HL-60 (cell line): ENCODE results near the gene PPP3CA.

Experiments used
- POLR2AphosphoS5 ChIP-seq: IDR thresholded peaks from 2 replicates; pipeline ENCODE4 v1.6.1; 2012; ENCODE audit warnings: low read depth
- TF ChIP-seq, protein P1 (sequence below): IDR thresholded peaks from one replicate; pipeline ENCODE4 v1.5.1; 2011; ENCODE audit warnings: low read length, control low read depth, inconsistent platforms; ENCODE audit not compliant: insufficient read depth
- TF ChIP-seq, protein P2 (sequence below): IDR thresholded peaks from 2 replicates; pipeline ENCODE4 v1.6.1; 2012; ENCODE audit warnings: low read depth; ENCODE audit not compliant: insufficient replicate concordance

DNA sequence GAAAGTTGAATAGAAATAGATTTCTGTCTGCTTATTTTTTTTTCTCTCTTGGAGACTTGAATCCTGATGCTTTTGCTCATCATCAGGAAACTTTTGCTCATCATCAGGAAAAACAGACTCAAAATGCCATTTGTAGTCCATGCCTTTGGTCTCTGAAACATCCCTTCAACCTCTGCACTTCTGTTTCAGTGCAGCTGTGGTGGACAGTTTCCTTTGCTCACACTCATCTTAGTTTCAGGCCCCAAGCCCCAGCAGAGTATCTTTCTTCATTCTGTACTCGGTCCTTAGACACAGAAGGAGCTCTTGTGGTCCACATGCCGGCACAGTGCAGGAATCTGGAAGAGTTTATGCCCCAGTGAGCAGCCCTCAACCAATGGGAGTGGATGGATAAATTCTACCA is 337.9 kb downstream of the PPP3CA start:
- TF ChIP-seq, protein P1, sequence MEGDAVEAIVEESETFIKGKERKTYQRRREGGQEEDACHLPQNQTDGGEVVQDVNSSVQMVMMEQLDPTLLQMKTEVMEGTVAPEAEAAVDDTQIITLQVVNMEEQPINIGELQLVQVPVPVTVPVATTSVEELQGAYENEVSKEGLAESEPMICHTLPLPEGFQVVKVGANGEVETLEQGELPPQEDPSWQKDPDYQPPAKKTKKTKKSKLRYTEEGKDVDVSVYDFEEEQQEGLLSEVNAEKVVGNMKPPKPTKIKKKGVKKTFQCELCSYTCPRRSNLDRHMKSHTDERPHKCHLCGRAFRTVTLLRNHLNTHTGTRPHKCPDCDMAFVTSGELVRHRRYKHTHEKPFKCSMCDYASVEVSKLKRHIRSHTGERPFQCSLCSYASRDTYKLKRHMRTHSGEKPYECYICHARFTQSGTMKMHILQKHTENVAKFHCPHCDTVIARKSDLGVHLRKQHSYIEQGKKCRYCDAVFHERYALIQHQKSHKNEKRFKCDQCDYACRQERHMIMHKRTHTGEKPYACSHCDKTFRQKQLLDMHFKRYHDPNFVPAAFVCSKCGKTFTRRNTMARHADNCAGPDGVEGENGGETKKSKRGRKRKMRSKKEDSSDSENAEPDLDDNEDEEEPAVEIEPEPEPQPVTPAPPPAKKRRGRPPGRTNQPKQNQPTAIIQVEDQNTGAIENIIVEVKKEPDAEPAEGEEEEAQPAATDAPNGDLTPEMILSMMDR: no peak
- TF ChIP-seq POLR2AphosphoS5: no peak
- TF ChIP-seq, protein P2, sequence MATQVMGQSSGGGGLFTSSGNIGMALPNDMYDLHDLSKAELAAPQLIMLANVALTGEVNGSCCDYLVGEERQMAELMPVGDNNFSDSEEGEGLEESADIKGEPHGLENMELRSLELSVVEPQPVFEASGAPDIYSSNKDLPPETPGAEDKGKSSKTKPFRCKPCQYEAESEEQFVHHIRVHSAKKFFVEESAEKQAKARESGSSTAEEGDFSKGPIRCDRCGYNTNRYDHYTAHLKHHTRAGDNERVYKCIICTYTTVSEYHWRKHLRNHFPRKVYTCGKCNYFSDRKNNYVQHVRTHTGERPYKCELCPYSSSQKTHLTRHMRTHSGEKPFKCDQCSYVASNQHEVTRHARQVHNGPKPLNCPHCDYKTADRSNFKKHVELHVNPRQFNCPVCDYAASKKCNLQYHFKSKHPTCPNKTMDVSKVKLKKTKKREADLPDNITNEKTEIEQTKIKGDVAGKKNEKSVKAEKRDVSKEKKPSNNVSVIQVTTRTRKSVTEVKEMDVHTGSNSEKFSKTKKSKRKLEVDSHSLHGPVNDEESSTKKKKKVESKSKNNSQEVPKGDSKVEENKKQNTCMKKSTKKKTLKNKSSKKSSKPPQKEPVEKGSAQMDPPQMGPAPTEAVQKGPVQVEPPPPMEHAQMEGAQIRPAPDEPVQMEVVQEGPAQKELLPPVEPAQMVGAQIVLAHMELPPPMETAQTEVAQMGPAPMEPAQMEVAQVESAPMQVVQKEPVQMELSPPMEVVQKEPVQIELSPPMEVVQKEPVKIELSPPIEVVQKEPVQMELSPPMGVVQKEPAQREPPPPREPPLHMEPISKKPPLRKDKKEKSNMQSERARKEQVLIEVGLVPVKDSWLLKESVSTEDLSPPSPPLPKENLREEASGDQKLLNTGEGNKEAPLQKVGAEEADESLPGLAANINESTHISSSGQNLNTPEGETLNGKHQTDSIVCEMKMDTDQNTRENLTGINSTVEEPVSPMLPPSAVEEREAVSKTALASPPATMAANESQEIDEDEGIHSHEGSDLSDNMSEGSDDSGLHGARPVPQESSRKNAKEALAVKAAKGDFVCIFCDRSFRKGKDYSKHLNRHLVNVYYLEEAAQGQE: no peak
